H1 (cell line): ENCODE measurements around the gene GRIK4. TPM values are rescaled to one million over a fixed set of nuclear protein-coding genes. Genes with fewer than 3 reads are reported as not detected.

Source experiments
- E2F6 ChIP-seq: IDR thresholded peaks from 2 replicates; pipeline ENCODE4 v1.6.1; 2012; ENCODE audit warnings: inconsistent platforms
- EP300 ChIP-seq, 2 experiments: IDR thresholded peaks; 1 replicate in 1 of 2; 2 replicates in 1 of 2; pipeline ENCODE4 v1.6.1; 2011 to 2012; ENCODE audit warnings: low read depth in 2 of 2, low read length in 2 of 2, mild to moderate bottlenecking in 2 of 2, borderline replicate concordance in 1 of 2, inconsistent platforms in 1 of 2, moderate library complexity in 1 of 2
- JUN ChIP-seq: IDR thresholded peaks from 2 replicates; pipeline ENCODE4 v1.6.1; 2011; ENCODE audit warnings: low read depth, mild to moderate bottlenecking, improper control_type of control experiment, low read length
- RAD21 ChIP-seq, 2 experiments: IDR thresholded peaks in 1 of 2; conservative IDR thresholded peaks in 1 of 2; 2 replicates each; pipeline ENCODE4 v1.6.1; 2011; ENCODE audit warnings: low read depth in 2 of 2, low read length in 2 of 2, improper control_type of control experiment in 1 of 2, inconsistent platforms in 1 of 2, mild to moderate bottlenecking in 1 of 2, moderate library complexity in 1 of 2
- TAF1 ChIP-seq: IDR thresholded peaks from 2 replicates; pipeline ENCODE4 v1.6.1; 2011; ENCODE audit warnings: mild to moderate bottlenecking, low read depth, low read length
- polyA plus RNA-seq, 7 experiments: library from polyadenylated mRNA; depleted of rRNA in 3 of 7; stranded (reverse) in 5 of 7; unstranded in 2 of 7; fragments of >200 nt in 5 of 7; fragments of 200-250 nt in 2 of 7; gene quantifications; 1 replicate in 5 of 7; 2 replicates in 1 of 7; 4 replicates in 1 of 7; pipeline versions ENCODE4 v1.2.1 to v1.2.3, GENCODE V29; 2011 to 2013; ENCODE audit warnings: missing spikeins in 2 of 7, mixed read lengths in 2 of 7
- total RNA-seq: library from RNA; stranded (reverse); fragmentation: NEBNext Ultra II Directional; extraction: Animal tissue kit (Norgen Biotek cat#: 25700); gene quantifications from 2 replicates; pipeline ENCODE4 v1.2.1, GENCODE V29; 2021

The GRIK4 gene
- total and polyA plus RNA-seq, 2 of the 8 experiments (the other 6 are each of a cell fraction or from before 2014, with no cell fraction given), result 1.2 to 2.9 TPM

- TF ChIP-seq EP300 (IDR thresholded peaks at IDR 0.05; ENCODE audit: borderline replicate concordance in 1 of 2, low read depth in 2 of 2, low read length in 2 of 2), result no peak
- TF ChIP-seq TAF1, result no peak
- TF ChIP-seq JUN, result no peak
- TF ChIP-seq RAD21 (IDR thresholded peaks at IDR 0.05 in 1 of 2, conservative IDR thresholded peaks at IDR 0.05 in 1 of 2; ENCODE audit: low read depth in 2 of 2, low read length in 2 of 2), result peak; percentile 33 to 56; a peak in 3 of 4 replicates
- no peak for TF ChIP-seq E2F6
- TF ChIP-seq, all 59 proteins: peak for 2
Measured at GRCh38 chr11:120646206-120646605, 134.7 kb downstream of the GRIK4 start (continued).
